Stimulated activated CD8-positive, alpha-beta memory T cell treated with anti-CD3 and anti-CD28 coated beads, Interleukin-12 subunit alpha, Interleukin-12 subunit beta, amount 100 ng/mL, for 1 hour (primary cell): ENCODE results near the gene NMRK1.

ENCODE experiments used
- DNase-seq: peaks from one replicate; pipeline ENCODE4 v3.0.0-alpha.2; 2020; ENCODE audit warnings: low read depth

Gene NMRK1

GRCh38 chr9:75087824-75088645, at the start of gene NMRK1, which contains the start of gene OSTF1:
TSS of gene NMRK1 (minus strand) at chr9:75088155. CDS start at chr9:75083115, 5,040 bp downstream.
TSS of gene OSTF1 (plus strand) at chr9:75088514. CDS start at chr9:75088693, 179 bp downstream.
- DNase-seq: peak; percentile 85

GRCh38 chr9:75134495-75134894, 46.5 kb upstream of the NMRK1 start:
- no peak for DNase-seq

- no peak for DNase-seq
Observed at GRCh38 chr9:75133396-75133795, 45.4 kb upstream of the NMRK1 start.

GRCh38 chr9:75132244-75132643, 44.3 kb upstream of the NMRK1 start:
- no peak for DNase-seq

GRCh38 chr9:75131700-75132099, 43.7 kb upstream of the NMRK1 start:
- DNase-seq: no peak

GRCh38 chr9:75130621-75131230, 42.8 kb upstream of the NMRK1 start:
- DNase-seq: no peak

GRCh38 chr9:75130172-75130571, 42.2 kb upstream of the NMRK1 start:
- DNase-seq: no peak

GRCh38 chr9:75128535-75128934, 40.6 kb upstream of the NMRK1 start:
- DNase-seq: no peak

- no peak for DNase-seq
Observed at GRCh38 chr9:75123696-75124095, 35.7 kb upstream of the NMRK1 start.

- DNase-seq: no peak
Observed at GRCh38 chr9:75121914-75122558, 34.1 kb upstream of the NMRK1 start.

GRCh38 chr9:75120686-75121085, 32.7 kb upstream of the NMRK1 start:
- no peak for DNase-seq

GRCh38 chr9:75117564-75117963, 29.6 kb upstream of the NMRK1 start:
- no peak for DNase-seq

- DNase-seq: no peak
Observed at GRCh38 chr9:75116306-75116705, 28.4 kb upstream of the NMRK1 start.

GRCh38 chr9:75112789-75113188, 24.8 kb upstream of the NMRK1 start:
- no peak for DNase-seq

- DNase-seq: no peak
Observed at GRCh38 chr9:75111019-75111622, 23.2 kb upstream of the NMRK1 start.

GRCh38 chr9:75109210-75109839, 21.4 kb upstream of the NMRK1 start:
- no peak for DNase-seq

- no peak for DNase-seq
Observed at GRCh38 chr9:75108571-75108970, 20.6 kb upstream of the NMRK1 start.

- no peak for DNase-seq
Observed at GRCh38 chr9:75106857-75107256, 18.9 kb upstream of the NMRK1 start.

GRCh38 chr9:75105841-75106240, 17.9 kb upstream of the NMRK1 start:
- no peak for DNase-seq

- no peak for DNase-seq
Observed at GRCh38 chr9:75105019-75105540, 17.1 kb upstream of the NMRK1 start.

GRCh38 chr9:75104607-75105006, 16.7 kb upstream of the NMRK1 start:
- DNase-seq: no peak
